NK-92 (cell line): ENCODE results near the gene SLC12A5.

Source experiments
- DNase-seq: peaks from one replicate; lab custom pipeline; 2025; ENCODE audit not compliant: unreplicated experiment; lab: John Stamatoyannopoulos, UW

SLC12A5 gene

DNA sequence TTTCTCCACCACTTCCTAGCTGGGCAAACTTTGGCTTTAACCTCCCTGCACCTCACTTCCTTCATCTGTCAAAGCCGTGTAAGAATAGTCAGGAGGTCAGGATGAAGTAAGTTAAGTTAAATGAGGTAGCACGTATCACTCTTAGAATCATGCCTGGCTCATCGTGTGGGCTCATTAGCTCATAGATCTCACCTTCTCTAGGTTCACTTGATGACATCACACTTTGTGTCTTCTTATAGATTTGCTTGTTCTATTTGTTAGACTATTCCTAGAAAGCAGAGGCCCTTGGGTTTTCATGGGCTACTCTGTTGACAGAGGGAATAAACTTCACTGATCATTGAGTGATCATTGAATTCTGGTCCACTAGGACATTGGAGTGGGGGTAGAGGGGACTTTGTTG is 72.9 kb downstream of the SLC12A5 start:
- no peak for DNase-seq

DNA sequence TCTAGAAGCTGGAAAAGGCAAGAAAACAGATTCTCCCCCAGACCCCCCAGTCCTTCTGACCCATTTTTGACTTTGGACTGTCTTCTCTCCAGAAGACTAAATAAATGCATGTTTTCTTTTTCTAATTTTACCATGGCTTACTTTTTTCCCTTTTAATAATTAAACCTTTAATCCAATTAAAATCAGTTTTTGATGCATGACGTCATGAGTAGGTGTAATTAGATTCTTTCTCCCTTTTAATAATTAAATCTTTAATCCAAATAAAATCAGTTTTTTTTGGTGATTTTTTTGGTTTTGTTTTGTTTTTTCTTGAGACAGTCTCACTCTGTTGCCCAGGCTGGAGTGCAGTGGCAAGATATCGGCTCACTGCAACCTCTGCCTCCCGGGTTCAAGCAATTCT is 73.9 kb downstream of the SLC12A5 start:
- DNase-seq, result no peak

DNA sequence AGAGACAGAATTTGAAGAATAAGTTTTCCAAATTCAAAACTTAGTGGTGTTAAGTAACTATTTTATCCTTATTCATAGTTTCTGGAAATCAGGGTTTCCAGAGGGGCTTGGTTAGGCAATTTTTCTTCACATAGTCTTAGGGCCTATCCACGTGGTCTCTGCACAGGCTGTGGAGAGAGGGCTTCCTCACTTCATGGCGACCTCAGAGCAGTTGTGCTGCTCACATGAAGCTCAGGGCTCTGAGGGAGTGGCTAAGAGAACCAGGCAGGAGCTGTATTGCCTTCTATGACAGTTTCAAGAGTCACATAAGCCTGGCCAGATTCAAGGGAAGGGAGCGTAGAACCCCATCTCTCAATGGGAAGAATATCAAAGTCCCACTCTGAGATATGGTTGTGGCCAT is 75.2 kb downstream of the SLC12A5 start:
- no peak for DNase-seq

DNA sequence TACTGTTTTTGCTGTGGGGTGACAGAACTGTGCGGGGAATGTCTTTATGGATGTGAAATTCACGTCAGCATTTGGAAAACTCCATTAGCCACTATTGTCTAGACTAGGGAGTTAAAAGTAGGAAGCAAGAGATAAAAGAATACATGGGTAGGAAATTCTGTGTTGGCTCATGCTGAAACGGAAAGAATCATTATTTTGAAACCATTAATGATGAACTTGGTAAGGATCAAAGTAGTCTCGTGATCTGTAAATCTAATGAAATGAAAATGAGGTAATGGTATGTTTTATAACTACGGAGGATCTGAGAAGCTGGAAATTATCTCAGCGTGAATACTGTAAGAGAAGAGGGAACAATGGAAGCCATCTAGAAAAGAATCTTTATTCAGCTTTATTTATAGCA is 78.0 kb downstream of the SLC12A5 start:
- no peak for DNase-seq

DNA sequence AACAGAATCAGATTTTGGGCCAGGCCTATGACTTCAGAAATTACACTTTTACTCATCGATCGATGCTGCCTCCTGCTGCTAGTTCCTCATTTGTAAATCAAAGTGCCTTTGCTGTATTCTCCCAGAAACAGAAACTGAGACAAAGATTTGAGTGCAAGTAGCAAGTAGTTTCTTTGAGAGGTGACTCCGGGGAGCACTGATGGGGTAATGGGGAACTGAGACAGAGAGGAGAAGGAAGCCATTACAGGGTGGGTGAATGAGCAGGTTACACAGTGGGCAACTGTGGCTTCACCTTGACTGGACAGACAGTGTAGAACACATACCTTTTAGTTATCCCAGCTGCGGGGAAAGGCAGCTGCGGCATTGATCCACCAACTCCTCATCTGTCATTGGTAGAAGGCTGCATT is 79.4 kb downstream of the SLC12A5 start:
- no peak for DNase-seq

DNA sequence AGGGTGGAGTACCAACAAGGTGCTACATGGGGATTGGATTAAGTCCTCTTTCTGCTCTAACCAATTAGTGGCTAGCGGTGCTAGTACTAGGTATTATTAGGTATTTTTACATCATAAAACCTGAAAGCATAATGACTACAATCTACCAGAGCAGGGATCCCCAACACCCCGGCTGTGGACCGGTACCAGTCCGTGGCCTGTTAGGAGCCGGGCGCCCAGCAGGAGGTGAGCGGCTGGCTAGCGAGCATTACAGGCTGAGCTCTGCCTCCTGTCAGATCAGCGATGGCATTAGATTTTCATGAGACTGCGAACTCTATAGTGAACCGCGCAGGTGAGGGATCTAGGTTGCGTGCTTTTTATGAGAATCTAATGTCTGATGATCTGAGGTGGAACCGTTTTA is 80.0 kb downstream of the SLC12A5 start:
- DNase-seq, result no peak
